Panc1 (cell line): ENCODE results near the gene CHRNA3.

Experiments used
- CTCF ChIP-seq: fragments of 450-650 bp; IDR thresholded peaks from 2 replicates; pipeline ENCODE4 v1.5.1; 2017; ENCODE audit warnings: mild to moderate bottlenecking
- POLR2AphosphoS5 ChIP-seq: IDR thresholded peaks from 2 replicates; pipeline ENCODE4 v1.6.1; 2012; ENCODE audit warnings: mild to moderate bottlenecking, low read depth, low read length, moderate library complexity
- TF ChIP-seq, protein P1 (sequence below), 2 experiments: IDR thresholded peaks; 2 replicates each; pipeline ENCODE4 v1.6.1; 2011 to 2012; ENCODE audit warnings: low read depth in 2 of 2, control low read depth in 1 of 2, low read length in 1 of 2, mild to moderate bottlenecking in 1 of 2, moderate library complexity in 1 of 2; ENCODE audit not compliant: insufficient read depth in 1 of 2

DNA sequence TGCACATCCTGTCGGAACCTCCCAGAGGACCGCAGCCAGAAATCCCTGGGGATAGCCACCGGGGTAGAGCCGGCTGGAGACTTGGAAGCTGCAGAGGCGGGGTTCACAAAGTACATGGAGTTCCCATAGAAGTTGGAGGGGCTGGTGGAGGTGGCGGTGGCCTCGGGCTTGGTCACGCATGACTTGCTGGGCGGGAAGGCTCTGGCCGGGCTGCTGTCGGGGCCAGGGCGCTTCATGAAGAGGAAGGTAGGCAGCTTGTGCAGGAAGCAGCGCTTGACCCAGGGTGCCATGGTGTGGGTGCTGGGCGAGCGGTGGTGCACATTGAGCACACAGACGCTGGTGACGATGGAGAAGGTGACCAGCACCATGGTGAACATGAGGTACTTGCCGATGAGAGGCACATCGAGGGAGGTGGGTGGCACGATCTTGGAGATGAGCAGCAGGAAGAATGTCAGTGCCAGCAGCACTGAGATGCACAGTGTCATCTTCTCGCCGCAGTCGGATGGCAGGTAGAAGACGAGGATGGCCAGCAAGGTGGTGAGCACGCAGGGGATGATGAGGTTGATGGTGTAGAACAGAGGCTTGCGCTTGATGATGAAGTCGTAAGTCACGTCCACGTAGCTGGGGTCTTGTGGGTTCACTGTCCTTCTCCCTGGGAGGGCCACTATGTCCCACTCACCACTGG lies 8.4 kb upstream of the CHRNA3 start:
- TF ChIP-seq CTCF (no peak), POLR2AphosphoS5 (no peak)
- TF ChIP-seq, protein P1, sequence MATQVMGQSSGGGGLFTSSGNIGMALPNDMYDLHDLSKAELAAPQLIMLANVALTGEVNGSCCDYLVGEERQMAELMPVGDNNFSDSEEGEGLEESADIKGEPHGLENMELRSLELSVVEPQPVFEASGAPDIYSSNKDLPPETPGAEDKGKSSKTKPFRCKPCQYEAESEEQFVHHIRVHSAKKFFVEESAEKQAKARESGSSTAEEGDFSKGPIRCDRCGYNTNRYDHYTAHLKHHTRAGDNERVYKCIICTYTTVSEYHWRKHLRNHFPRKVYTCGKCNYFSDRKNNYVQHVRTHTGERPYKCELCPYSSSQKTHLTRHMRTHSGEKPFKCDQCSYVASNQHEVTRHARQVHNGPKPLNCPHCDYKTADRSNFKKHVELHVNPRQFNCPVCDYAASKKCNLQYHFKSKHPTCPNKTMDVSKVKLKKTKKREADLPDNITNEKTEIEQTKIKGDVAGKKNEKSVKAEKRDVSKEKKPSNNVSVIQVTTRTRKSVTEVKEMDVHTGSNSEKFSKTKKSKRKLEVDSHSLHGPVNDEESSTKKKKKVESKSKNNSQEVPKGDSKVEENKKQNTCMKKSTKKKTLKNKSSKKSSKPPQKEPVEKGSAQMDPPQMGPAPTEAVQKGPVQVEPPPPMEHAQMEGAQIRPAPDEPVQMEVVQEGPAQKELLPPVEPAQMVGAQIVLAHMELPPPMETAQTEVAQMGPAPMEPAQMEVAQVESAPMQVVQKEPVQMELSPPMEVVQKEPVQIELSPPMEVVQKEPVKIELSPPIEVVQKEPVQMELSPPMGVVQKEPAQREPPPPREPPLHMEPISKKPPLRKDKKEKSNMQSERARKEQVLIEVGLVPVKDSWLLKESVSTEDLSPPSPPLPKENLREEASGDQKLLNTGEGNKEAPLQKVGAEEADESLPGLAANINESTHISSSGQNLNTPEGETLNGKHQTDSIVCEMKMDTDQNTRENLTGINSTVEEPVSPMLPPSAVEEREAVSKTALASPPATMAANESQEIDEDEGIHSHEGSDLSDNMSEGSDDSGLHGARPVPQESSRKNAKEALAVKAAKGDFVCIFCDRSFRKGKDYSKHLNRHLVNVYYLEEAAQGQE (IDR thresholded peaks at IDR 0.05; ENCODE audit: insufficient read depth in 1 of 2, low read depth in 2 of 2, low read length in 1 of 2): no peak
